HG02870 (cell line): Measurements from ENCODE around the gene C1orf174.
"Not testable (repeated sequence)": the region's sequence is repeated elsewhere in the genome, so short reads cannot be mapped to it uniquely, and the experiment has no call there.

ENCODE experiments used
- ATAC-seq: cut with Tn5 transposase; IDR thresholded peaks from one replicate; pipeline ENCODE4 v1.9.1; 2021; ENCODE audit warnings: mild to moderate bottlenecking, moderate library complexity; ENCODE audit not compliant: unreplicated experiment

Gene C1orf174

DNA sequence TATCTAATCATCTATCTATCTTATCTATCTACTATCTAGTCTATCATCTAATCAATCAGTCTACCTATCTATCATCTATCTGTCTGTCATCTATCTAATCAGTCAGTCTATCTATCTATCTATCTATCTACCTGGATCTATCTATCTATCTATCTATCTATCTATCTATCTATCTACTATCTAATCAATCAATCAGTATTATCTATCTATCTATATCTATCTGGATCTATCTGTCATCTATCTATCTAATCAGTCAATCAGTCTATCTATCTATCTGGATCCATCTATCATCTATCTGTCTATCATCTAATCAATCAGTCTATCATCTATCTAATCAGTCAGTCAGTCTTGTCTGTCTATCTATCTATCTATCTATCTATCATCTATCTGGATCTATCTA lies 26.9 kb upstream of the C1orf174 start:
- ATAC-seq = no peak

DNA sequence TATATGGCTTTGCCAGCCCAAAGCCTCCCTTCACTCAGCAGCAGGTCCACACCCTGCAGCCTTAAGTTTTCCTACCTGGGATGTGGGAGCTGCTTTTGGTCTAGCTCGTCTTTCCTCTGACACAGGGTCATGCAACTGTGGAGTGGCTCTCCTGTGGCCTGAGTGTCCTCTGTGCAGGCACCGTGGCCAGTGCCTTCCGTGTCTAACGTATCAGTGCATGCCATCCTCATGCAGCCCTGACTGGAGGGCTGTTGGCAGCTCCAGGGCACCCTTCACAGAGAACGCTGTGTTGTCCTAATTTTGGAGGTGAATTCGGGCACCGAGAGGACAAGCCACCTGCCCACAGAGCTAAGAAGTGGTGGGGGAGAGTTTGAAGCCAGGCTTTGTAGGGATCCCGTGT lies 25.7 kb upstream of the C1orf174 start:
- no peak for ATAC-seq

DNA sequence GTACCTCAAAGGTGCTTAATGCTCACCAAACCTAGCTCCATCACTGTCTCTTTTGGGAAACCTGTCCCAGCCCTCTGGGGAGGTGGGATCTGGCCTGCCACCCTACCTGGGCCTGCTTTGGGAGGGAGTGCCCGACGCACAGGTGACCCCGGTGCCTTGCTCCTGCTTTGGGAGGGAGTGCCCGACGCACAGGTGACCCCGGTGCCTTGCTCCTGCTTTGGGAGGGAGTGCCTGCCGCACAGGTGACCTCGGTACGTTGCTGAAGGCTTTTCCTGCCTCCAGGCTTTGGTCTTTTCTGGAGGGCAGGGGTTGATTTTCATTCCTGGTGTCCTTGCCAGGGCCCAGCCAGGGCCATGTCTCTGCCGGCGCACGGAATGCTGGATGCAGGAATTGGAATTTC lies 25.2 kb upstream of the C1orf174 start:
- ATAC-seq = no peak

DNA sequence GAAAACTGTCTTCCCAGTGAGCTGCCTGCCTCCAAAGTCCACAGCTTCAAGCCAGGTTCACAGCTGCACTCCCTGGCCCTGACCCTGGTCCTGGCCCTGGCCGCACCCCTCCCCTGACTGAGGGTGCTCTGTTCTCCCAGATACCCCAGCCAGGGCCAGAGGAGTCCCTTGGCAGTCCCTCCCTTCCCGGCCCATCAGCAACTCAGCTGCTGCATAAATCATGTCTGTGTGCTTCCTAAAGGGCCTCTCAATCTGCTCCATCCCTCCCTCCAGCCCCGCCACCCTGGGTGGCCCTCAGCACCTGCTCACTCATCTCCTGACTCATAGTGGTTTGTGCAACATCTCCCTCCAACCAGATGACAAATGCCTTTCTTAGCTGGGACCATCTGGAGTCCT lies 24.8 kb upstream of the C1orf174 start:
- ATAC-seq = no peak

DNA sequence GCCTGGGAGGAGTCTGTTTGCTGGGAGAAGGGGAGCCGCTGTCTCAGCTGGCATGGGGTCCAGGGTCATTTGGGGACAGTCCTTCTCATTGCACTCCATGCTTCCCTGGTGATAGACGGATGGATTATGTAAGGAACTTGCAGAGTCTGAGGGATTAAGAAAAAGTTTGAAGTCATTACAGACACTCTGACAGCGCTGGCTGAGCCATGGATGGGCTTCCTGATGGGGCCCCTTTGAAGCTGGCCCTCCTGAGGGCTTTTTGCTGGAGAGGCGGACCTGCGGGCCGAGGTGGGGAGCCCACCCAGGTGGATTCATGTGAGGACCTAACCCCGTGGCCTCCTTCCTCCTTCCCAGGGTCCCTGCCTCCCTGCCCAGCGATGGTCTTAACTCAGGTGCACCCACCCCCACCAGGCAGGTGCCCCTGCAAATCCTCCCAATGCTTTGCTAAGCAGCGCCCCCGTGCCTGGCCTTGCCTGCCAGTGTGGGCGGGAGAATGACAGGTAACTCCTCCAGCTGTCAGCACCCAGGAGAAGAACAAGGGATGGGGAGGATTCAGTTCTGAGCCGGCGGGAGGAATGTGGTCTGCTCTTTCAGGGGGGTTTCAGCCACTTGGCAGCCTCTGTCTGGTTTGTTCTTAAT lies 24.2 kb upstream of the C1orf174 start:
- ATAC-seq = no peak

DNA sequence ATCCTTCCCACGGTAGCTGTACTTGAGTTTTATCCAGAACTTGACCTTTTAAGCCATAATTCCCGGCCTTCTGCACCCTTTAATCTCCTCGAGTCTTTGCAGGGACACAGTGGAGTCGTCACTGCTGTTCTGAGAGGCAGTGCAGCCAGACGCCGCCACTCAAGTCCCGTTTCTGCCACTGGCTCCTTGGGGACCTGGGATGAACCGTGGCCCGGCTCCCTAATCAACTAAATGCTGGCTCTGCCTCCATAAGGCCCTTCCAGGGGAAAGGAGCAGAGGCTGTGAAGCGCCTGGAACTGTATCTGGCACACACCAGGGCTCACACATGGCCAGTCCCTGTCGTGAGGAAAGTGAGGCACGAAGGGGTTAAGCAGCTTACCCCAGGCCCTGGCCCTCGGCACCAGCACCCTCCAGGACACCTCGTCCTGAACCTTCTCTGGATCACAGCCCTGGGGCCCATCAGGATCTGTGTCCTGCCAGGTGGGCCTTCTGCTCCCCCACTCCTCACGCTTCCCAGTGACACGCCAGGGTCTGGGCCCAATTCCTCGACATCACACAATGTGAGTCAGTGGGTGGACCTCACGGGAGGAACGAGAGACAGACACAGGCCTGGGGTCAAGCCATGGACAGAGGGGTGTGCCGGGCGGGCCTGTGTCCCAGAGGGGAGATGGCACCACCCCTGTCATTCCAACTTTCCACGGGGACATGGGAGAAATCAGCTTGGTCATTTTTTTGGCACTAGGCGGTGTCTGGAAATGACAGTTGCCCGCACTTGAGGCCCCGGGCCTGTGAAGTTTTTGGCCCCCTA lies 23.5 kb upstream of the C1orf174 start:
- ATAC-seq = no peak

DNA sequence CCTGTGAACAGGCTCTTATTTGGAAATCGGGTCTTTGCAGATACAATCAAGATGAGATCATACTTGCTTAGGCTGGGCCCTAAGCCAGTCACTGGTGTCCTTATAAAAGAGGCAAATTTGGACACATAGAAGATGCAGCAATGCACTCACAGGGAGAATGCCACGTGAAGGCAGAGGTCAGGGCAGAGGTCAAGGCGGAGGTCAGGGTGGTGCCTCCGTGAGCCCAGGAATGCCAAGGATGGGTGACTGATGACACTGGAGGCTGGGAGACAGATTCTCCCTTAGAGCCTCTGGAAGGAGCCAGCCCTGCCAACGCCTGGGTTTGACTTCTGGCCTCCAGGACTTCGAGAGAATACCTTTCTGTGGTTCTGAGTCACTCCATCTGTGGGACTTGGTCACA lies 22.8 kb upstream of the C1orf174 start:
- ATAC-seq = no peak

DNA sequence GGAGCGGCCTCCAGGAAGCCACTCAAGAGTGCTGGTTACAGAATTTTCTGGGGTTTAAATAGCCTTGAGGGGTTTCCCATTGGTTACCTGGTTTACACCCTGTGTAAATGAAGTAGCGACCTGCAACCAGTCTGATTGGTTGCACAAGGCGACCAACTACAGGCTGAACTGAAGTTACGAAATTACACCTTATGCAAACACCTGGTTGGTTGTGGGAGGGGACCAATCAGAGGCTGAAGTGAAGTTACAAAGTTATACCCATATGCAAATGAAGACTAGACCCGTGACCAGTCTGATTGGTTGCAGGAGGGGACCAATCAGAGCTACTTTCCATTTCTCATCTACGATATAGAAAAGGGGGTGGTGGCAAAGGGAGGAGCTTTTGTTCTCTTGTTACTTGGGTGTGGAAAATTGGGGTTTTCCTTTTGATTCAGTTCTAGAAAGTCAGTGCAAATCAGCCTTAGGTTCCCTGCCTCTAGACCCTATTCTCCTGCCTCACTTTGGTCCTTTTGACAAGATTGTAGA lies 22.2 kb upstream of the C1orf174 start:
- no peak for ATAC-seq

DNA sequence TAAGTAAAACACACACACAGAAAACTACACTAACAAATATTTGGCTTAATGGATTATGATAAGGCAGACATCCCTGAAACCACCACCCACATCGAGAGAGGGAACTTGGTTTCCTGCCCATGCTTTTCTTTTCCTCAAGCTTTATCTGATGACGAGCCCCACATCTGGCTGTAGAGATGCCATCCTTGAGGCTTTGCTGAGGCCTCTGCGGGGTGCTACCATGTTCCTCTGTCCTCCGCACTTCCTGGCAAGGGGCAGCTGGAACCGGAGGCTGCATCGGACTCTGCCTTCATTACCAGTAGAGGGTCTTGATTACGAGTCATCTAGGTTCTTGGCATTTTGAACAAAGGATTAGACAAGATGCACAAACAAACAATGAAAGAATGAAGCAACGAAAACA lies 21.7 kb upstream of the C1orf174 start:
- ATAC-seq = no peak

DNA sequence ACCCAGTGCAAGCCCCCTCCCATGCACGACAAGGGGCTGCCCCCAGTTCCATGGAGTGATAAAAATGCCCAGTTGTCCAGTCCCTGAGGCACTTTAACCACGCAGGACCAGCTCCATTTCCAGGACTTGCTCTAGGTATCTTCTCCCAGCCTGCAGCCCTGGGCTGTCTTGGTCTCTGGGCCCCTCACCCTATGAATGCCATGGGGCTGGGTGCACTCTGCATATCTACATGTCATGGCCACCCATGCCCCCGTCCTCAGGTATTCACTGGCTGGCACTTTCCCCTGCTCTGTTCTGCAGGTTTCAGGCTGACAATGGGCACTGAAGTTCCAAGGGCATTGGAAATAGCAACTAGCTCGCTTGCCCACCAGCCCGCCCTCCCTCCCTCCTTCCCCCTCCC lies 19.6 kb upstream of the C1orf174 start:
- no peak for ATAC-seq

DNA sequence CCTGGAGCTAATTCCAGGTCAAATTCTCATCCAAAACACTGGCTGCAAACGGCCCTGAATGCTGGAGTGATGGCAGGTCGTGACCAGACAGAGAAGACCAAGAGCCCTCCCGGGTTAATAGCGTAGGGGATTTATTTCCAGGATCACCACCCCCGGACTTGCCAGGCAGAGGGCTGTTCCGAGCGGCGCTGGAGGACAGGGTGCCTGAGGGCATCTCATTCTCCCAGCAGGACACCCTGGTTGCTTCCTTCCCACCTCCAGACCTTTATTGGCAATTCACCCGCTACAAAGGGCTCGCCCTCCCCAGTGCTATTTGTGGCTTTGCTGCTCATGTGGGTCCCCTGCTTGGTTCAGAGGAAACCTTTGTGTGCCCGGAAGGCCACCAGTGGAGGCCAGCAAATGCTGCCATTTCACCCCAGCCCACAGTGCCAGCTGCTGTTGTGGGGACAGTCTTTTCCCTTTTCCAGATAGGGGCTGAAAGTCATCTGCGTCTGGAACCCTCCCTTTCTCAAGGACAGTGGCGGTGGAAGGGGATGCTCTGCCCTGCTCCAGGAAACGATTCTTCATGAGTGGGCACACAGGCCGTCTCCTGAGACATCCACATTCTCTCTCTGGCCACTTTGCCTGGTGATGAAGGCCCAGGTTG lies 19.0 kb upstream of the C1orf174 start:
- ATAC-seq = no peak

DNA sequence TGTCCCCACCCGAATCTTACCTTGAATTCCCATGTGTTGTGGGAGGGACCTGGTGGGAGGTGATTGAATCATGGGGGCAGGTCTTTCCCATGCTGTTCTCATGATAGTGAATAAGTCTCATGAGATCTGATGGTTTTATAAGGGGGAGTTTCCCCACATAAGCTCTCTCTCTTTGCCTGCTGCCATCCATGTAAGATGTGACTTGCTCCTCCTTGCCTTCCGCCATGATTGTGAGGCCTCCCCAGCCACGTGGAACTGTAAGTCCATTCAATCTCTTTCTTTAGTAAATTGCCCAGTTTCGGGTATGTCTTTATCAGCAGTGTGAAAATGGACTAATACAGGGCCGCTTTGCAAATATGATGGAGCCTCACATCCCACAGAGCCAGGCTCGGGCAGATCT lies 18.3 kb upstream of the C1orf174 start:
- ATAC-seq = not testable (repeated sequence)

DNA sequence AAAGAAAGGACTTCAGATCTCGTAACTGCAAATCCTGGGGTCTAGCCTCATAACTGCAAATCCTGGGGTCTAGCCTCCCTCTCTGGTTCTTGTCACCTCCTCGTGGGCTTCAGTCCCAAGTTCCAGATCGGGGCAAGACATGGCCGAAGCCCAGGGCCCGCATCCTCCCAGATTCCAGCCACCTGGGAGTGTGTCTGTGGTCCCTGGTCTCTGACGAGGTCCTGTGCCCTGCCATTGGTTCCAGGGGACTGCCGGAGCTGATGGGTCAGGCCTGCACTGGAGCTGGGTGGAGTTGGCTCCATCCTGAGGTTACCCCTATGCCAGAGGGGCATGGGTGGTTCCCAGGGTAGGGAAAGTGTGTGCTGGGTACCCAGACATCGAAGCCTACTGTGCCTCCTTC lies 17.7 kb upstream of the C1orf174 start:
- no peak for ATAC-seq

DNA sequence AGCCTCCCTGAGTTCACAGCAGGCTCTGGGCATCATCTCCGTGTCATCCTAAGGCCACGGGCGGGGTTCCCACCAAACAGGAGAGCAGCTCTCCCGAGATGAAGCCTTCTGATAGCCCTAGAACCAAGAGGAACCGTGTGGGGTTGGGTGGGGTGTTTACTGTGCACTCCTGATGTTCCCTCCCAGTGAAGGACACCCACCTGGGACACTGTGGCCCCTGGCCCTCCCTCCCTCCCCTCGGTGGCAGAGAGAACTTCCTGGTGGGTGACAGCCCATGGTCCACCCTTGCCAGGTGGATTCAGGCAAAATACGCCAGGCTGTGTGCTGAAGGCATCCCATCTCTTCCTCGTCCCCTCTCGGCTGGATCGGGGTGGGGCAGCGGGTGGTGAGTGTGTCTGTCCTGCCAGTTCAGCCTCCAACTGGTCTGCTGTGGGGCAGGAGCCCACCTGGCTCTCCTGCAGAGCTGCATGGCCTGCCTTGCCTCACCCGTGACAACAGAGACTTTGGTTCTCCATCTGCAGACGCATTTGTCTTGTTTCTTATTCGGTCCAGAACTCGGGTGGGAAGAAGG lies 15.6 kb upstream of the C1orf174 start:
- no peak for ATAC-seq

DNA sequence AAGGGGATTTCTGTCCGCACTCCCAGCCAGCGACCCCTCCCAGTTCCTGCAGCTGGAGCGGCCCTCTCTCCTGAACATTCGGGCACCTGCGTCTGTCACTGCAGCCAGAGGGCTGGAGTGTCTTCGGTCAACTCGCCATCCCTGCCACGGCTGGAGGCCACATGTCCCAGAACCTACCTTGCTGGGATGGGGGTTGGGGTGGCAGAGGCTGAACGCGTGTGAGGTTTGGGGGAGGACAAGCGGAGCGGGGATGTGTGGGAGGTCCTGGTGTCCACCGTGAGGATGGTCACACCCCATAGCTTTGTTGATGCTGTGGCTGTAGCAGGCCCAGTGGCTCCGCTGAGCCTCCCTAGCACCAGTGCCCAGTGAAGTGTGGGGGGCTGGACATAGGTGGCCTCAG lies 14.8 kb upstream of the C1orf174 start:
- no peak for ATAC-seq

DNA sequence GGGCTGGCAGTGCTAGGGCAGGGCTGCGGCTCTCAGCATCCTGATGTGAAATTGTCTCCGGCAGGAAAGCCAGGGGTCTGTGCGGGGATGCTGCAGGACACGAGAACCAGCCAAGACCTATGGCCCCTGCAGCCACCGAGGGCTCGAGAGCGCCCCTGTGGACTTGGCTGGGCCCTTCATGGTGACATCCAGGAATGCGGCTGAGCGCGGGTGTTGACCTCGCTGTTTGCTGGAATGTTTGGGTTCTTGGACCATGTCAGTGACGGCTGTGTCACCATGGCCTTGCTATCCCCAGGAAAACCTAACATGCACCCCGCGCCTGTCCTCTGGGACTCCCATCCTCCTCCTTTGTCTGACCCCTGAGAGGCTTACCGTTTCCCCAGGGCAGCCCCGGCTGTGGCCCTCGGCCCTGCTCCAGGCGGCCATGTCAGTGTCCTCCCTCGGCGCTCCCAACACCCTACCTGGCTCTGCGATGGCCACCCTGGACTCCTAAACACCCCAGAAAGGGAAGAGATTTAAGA lies 14.3 kb upstream of the C1orf174 start:
- ATAC-seq = no peak

DNA sequence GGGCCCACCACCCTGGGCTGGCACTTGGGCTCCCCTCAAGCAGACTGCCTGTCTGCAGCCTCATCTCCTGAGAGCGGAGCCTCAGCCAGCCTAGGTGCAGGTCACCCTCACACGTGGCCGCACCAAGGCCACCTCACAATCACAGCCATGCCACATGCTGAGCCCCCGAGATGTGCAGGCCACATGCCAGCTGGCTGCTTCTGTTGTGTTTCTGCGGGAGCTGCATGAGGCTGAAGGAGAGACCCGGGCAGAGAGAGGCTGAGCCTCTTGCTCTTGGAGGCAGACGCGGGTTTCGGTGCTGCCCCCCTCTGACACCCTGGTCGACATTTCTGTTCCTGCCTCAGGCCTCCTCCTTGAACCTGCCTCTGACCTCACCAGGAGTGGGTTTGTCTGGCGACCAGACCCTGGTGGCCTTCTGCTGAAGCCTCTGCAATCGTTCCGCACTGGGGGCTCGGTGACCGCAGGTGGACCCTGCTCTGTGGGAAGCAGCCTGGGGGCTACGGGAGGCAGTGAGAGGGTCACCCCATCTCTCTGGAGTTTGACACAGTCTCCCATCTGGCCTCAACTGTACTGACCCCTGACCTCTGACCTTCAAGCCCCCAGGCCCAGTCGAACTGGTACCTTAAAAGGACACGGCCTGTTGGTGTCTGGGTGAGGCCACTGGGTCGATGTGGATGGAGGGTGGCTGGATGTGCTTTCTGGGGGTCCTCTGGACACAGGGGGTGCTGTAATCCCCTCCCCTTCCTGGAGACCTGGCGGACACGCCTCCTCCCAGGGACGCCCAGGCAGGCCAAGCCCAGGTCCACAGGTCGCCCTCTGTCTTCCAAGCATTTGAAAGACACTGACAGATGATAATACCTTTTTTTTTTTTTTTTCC lies 13.0 kb upstream of the C1orf174 start:
- ATAC-seq = no peak

DNA sequence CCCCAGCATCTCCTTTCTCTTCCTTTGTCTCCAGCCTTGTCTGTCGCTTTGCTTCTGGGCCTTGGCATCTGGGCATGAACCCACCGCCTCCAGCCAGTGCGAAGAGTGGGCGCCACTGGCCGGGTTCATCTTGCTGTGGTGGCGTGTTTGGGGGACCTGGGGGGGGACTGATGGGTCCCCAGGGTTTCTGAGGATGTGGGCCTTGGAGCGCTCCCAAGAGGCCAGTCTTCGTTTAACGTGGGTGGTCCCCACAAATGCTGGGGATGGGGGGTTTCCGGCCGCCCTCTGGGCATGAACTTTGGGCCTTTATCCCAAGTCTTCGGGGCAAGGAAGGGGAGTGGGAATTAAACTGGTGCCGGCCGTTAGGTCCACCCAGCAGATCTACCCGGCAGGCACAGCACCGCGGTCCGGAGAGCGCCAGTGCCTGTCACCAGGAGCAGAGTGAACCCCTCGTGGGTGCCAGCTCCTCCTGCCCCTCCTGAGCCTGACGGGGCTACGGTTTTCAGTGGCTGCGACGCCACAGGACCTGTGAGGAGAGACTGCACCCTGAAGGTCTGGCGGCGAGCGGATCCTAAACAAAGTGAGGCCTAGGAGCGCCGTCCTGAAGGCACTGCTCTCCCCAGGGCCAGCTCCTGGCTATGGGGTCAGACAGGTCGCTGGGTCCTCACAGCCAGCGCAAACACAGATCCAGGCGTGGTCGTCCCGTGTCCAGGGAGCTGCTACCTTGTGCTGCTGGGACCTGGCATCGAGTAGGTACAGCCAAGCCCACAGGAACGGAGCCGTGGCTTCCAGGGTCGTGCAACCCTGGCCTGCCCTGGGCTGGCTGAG lies 12.1 kb upstream of the C1orf174 start:
- no peak for ATAC-seq
